ENCODE results near the gene TMPRSS13. TPM values are rescaled to one million over a fixed set of nuclear protein-coding genes. Genes with fewer than 3 reads are reported as not detected.
"Not testable (repeated sequence)": the region's sequence is repeated elsewhere in the genome, so short reads cannot be mapped to it uniquely, and the experiment has no call there.

TMPRSS13 gene
- total RNA-seq, 1 experiment from 2014 or later: 0.50 TPM

DNA sequence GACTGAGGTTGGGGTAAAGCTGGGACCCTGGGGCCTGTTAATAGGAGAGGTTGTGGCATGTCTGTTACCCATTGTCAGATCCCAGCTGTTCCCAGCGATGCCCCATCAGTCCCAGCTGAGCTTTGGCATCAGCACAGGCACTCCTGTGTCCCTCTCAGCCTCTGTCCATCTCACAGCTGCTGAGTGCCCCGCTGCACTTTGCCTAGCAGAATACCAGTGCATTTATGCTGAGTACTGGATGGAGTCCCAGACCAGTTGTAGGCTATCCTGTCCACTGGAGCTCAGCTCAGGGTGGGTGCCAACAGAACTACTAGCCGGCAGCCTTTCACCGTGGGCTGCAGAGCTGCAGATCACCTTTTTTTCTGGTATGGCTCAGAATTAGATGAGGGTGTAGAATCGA is 62.7 kb downstream of the TMPRSS13 start:
- Mint-ChIP-seq H3K27me3 (ENCODE audit: low read depth) (peaks cover 6% of the 10 kb centered on the region), H3K36me3 (ENCODE audit: insufficient read depth in 1 of 3, low read depth in 3 of 3) (no peaks in the 10 kb centered on the region), H3K4me1 (peaks cover 33 to 47% of the 10 kb centered on the region in 2 experiments), H3K27ac (no peak overlapping the region), H3K9me3 (no peaks in the 10 kb centered on the region), H3K4me3 (no peak overlapping the region)
- H2BK120ac ChIP-seq (ENCODE audit: low read depth, low read length, poor library complexity, severe bottlenecking): no peak overlapping the region
- no peak overlapping the region for H4K8ac ChIP-seq (replicated peaks; ENCODE audit: insufficient read length, low read depth, low read length)
- no peaks in the 10 kb centered on the region for H3K9me3 ChIP-seq (ENCODE audit: control insufficient read depth, low read depth, low read length)
- H3K14ac ChIP-seq (ENCODE audit: insufficient read depth, low read length): no peak overlapping the region
- H2BK20ac ChIP-seq (ENCODE audit: low read depth, low read length, poor library complexity, severe bottlenecking): no peak overlapping the region
- no peak overlapping the region for H3T11ph ChIP-seq (ENCODE audit: low read length)
- no peak overlapping the region for H2BK12ac ChIP-seq (ENCODE audit: insufficient read length, low read depth, low read length)
- no peaks in the 10 kb centered on the region for H3K27me3 ChIP-seq (ENCODE audit: insufficient read depth, low read length)
- H3K4ac ChIP-seq (ENCODE audit: low read depth, low read length): no peak overlapping the region
- H4K5ac ChIP-seq (ENCODE audit: insufficient read length, low read depth, low read length): no peak overlapping the region
- H3K18ac ChIP-seq (ENCODE audit: insufficient read length, low read depth, low read length): no peak overlapping the region
- WGBS (ENCODE audit: extremely low coverage, insufficient read length, low lambda C conversion rate): no CpG with 5 or more reads among the region's 5 CpGs
- peaks cover 7% of the 10 kb centered on the region; the same call in 1 of the 2 replicates for H3K4me1 ChIP-seq (ENCODE audit: insufficient read depth, low read length)
- no peak overlapping the region for H3K4me2 ChIP-seq (ENCODE audit: insufficient read depth, insufficient read length, low read length)
- no peak overlapping the region for H2BK5ac ChIP-seq (ENCODE audit: insufficient read length, low read length)
- no peak overlapping the region for H3K23ac ChIP-seq (ENCODE audit: insufficient read length, low read depth, low read length)
- no peak overlapping the region for H2BK15ac ChIP-seq (ENCODE audit: low read depth, low read length)
- H3K56ac ChIP-seq (ENCODE audit: insufficient read length, low read depth, low read length): no peak overlapping the region
- no peak for DNase-seq
- no peaks in the 10 kb centered on the region for H3K23me2 ChIP-seq (ENCODE audit: insufficient read length, low read depth, low read length, poor library complexity, severe bottlenecking)
- no peak overlapping the region for H3K9ac ChIP-seq (ENCODE audit: extremely low read depth, insufficient read length, low read length)
- TF ChIP-seq, protein P1, sequence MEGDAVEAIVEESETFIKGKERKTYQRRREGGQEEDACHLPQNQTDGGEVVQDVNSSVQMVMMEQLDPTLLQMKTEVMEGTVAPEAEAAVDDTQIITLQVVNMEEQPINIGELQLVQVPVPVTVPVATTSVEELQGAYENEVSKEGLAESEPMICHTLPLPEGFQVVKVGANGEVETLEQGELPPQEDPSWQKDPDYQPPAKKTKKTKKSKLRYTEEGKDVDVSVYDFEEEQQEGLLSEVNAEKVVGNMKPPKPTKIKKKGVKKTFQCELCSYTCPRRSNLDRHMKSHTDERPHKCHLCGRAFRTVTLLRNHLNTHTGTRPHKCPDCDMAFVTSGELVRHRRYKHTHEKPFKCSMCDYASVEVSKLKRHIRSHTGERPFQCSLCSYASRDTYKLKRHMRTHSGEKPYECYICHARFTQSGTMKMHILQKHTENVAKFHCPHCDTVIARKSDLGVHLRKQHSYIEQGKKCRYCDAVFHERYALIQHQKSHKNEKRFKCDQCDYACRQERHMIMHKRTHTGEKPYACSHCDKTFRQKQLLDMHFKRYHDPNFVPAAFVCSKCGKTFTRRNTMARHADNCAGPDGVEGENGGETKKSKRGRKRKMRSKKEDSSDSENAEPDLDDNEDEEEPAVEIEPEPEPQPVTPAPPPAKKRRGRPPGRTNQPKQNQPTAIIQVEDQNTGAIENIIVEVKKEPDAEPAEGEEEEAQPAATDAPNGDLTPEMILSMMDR (conservative IDR thresholded peaks at IDR 0.05): no peak
- H2AK5ac ChIP-seq (ENCODE audit: insufficient read length, low read length): no peak overlapping the region
- no peaks in the 10 kb centered on the region for H4K20me1 ChIP-seq (ENCODE audit: control insufficient read depth, insufficient read depth, insufficient read length)
- no peak overlapping the region for H4K91ac ChIP-seq (ENCODE audit: insufficient read length, low read depth, low read length)
- no peaks in the 10 kb centered on the region for H3K79me2 ChIP-seq (ENCODE audit: insufficient read depth, low read length)
- no peak overlapping the region for H2AFZ ChIP-seq (ENCODE audit: low read length)
- H3K27ac ChIP-seq (ENCODE audit: insufficient read length, low read depth, low read length): no peak overlapping the region
- no peaks in the 10 kb centered on the region for H3K79me1 ChIP-seq (ENCODE audit: insufficient read depth, low read depth, low read length, poor library complexity, severe bottlenecking)

- H3K9me3 ChIP-seq (ENCODE audit: control insufficient read depth, low read depth, low read length); H3K9me3 Mint-ChIP-seq; H4K91ac ChIP-seq (ENCODE audit: insufficient read length, low read depth, low read length); H3K18ac ChIP-seq (ENCODE audit: insufficient read length, low read depth, low read length); H3K4me1 ChIP-seq (ENCODE audit: insufficient read depth, low read length); H4K5ac ChIP-seq (ENCODE audit: insufficient read length, low read depth, low read length); H3K23me2 ChIP-seq (ENCODE audit: insufficient read length, low read depth, low read length, poor library complexity, severe bottlenecking); H3K27me3 ChIP-seq (ENCODE audit: insufficient read depth, low read length); H2BK120ac ChIP-seq (ENCODE audit: low read depth, low read length, poor library complexity, severe bottlenecking); H2BK12ac ChIP-seq (ENCODE audit: insufficient read length, low read depth, low read length); H3K27ac Mint-ChIP-seq; H3K27me3 Mint-ChIP-seq (ENCODE audit: low read depth); DNase-seq; H4K20me1 ChIP-seq (ENCODE audit: control insufficient read depth, insufficient read depth, insufficient read length); H3K79me2 ChIP-seq (ENCODE audit: insufficient read depth, low read length); H3K79me1 ChIP-seq (ENCODE audit: insufficient read depth, low read depth, low read length, poor library complexity, severe bottlenecking); H2AFZ ChIP-seq (ENCODE audit: low read length); H4K8ac ChIP-seq (replicated peaks; ENCODE audit: insufficient read length, low read depth, low read length); H2BK20ac ChIP-seq (ENCODE audit: low read depth, low read length, poor library complexity, severe bottlenecking); H2BK5ac ChIP-seq (ENCODE audit: insufficient read length, low read length); H2BK15ac ChIP-seq (ENCODE audit: low read depth, low read length); H3K9ac ChIP-seq (ENCODE audit: extremely low read depth, insufficient read length, low read length); H3K4me3 Mint-ChIP-seq; H2AK5ac ChIP-seq (ENCODE audit: insufficient read length, low read length); H3K4me2 ChIP-seq (ENCODE audit: insufficient read depth, insufficient read length, low read length); H3K23ac ChIP-seq (ENCODE audit: insufficient read length, low read depth, low read length); H3K14ac ChIP-seq (ENCODE audit: insufficient read depth, low read length); H3T11ph ChIP-seq (ENCODE audit: low read length); H3K4ac ChIP-seq (ENCODE audit: low read depth, low read length); H3K56ac ChIP-seq (ENCODE audit: insufficient read length, low read depth, low read length); H3K36me3 Mint-ChIP-seq (ENCODE audit: insufficient read depth in 1 of 3, low read depth in 3 of 3); H3K27ac ChIP-seq (ENCODE audit: insufficient read length, low read depth, low read length): not testable (repeated sequence)
- H3K4me1 Mint-ChIP-seq: peaks cover 36 to 48% of the 10 kb centered on the region in 2 experiments
- no CpG with 5 or more reads among the region's 13 CpGs for WGBS (ENCODE audit: extremely low coverage, insufficient read length, low lambda C conversion rate)
Measured at GRCh38 chr11:117865546-117865945, 63.7 kb downstream of the TMPRSS13 start.
